HFF-Myc (cell line): Measurements from ENCODE around the gene SI.

ENCODE experiments used
- DNase-seq: peaks from one replicate; pipeline ENCODE4 v3.0.0-alpha.2; 2011; ENCODE audit warnings: low read depth; ENCODE audit errors: extremely low read depth
- H3K4me3 ChIP-seq: replicated peaks from 2 replicates; pipeline ENCODE4 v1.5.1; 2011; ENCODE audit warnings: low read depth, mild to moderate bottlenecking, control low read depth, low read length
- CTCF ChIP-seq: IDR thresholded peaks from 2 replicates; pipeline ENCODE4 v1.5.1; 2012; ENCODE audit warnings: mild to moderate bottlenecking, low read depth, low read length, control low read depth; ENCODE audit errors: missing control alignments

Gene SI

GRCh38 chr3:165078293-165078692, at the start of gene SI:
SI (minus strand) TSS chr3:165078496; CDS start chr3:165076012, 2,484 bp downstream.
- no peak within 1 kb of the TSS for H3K4me3 ChIP-seq
- DNase-seq, result no peak
- TF ChIP-seq CTCF, result no peak

GRCh38 chr3:165125836-165126235, 47.5 kb upstream of the SI start:
- H3K4me3 ChIP-seq, result no peak overlapping the region
- DNase-seq, result no peak
- no peak for TF ChIP-seq CTCF

GRCh38 chr3:165111401-165111800, 33.1 kb upstream of the SI start:
- H3K4me3 ChIP-seq, result no peak overlapping the region
- TF ChIP-seq CTCF, result no peak
- no peak for DNase-seq

GRCh38 chr3:165103616-165104015, 25.3 kb upstream of the SI start:
- no peak for TF ChIP-seq CTCF
- no peak for DNase-seq
- H3K4me3 ChIP-seq, result no peak overlapping the region

GRCh38 chr3:165082650-165083049, 4.4 kb upstream of the SI start:
- no peak overlapping the region for H3K4me3 ChIP-seq
- DNase-seq, result no peak
- no peak for TF ChIP-seq CTCF

GRCh38 chr3:165081183-165081582, 2.9 kb upstream of the SI start:
- DNase-seq, result no peak
- no peak overlapping the region for H3K4me3 ChIP-seq
- TF ChIP-seq CTCF, result no peak

GRCh38 chr3:165075695-165076094, 2.6 kb downstream of the SI start:
- no peak for TF ChIP-seq CTCF
- DNase-seq, result no peak
- no peak overlapping the region for H3K4me3 ChIP-seq
